Measurements from ENCODE around the gene SCN2B. TPM values are rescaled to one million over a fixed set of nuclear protein-coding genes. Genes with fewer than 3 reads are reported as not detected.

SCN2B gene
- total and polyA plus RNA-seq, 2 experiments from 2014 or later: 0.87 to 1.5 TPM

DNA sequence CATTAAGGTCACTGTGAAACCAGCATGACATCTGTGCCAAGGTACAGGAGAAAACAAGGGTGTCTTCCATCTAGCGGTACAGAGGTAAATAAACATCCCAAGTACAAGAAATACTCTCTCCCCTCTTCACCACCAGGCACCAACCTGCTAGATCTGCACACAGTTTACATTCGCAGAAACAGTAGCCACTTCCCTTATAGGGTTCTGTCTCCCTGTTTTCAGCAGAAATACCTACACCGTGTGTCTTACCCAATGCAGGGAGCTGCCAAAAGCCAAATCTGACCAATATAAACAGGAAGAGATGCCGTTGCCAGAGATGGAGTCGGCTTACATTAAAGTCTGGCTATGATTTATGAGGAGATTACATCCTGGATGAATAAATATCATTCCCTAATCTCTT is 25.0 kb downstream of the SCN2B start:
- H3K9me3 ChIP-seq (ENCODE audit: low read depth): no peaks in the 10 kb centered on the region
- no peaks in the 10 kb centered on the region for H3K36me3 ChIP-seq
- DNase-seq (ENCODE audit: low read depth in 1 of 2, low spot score in 1 of 2): no peak
- H3K4me3 ChIP-seq: no peak overlapping the region
- H3K4me1 ChIP-seq (ENCODE audit: low read depth): no peaks in the 10 kb centered on the region
- TF ChIP-seq, protein P1, sequence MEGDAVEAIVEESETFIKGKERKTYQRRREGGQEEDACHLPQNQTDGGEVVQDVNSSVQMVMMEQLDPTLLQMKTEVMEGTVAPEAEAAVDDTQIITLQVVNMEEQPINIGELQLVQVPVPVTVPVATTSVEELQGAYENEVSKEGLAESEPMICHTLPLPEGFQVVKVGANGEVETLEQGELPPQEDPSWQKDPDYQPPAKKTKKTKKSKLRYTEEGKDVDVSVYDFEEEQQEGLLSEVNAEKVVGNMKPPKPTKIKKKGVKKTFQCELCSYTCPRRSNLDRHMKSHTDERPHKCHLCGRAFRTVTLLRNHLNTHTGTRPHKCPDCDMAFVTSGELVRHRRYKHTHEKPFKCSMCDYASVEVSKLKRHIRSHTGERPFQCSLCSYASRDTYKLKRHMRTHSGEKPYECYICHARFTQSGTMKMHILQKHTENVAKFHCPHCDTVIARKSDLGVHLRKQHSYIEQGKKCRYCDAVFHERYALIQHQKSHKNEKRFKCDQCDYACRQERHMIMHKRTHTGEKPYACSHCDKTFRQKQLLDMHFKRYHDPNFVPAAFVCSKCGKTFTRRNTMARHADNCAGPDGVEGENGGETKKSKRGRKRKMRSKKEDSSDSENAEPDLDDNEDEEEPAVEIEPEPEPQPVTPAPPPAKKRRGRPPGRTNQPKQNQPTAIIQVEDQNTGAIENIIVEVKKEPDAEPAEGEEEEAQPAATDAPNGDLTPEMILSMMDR (IDR thresholded peaks at IDR 0.05; ENCODE audit: low read depth, low read length): no peak
- peaks cover 92% of the 10 kb centered on the region for H3K27me3 ChIP-seq
- no peak overlapping the region for H3K27ac ChIP-seq

DNA sequence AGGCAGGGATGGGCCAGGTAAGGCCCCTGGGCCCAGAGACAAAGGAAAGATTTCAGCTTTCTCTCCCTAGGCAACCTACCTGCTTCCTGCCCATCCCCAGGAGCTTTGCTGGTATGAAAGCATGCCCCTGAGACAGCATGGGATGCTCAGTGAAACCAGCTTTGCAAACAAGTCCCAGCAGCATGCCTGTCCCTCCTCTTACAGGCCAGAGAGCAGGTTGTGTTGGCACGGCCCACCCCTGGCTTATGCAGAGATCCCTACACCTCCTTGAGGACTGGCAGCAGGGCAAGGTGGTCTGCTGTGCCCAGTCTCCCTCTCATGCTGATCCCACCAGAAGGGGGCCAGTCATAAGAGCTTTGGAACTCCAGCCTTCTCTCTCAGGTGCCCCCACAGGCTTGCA is 26.9 kb downstream of the SCN2B start:
- Histone ChIP-seq H3K27me3 (peaks cover 88% of the 10 kb centered on the region), H3K9me3 (ENCODE audit: low read depth) (no peaks in the 10 kb centered on the region), H3K36me3 (no peaks in the 10 kb centered on the region), H3K27ac (no peak overlapping the region), H3K4me1 (ENCODE audit: low read depth) (no peaks in the 10 kb centered on the region), H3K4me3 (no peak overlapping the region)
- no peak for DNase-seq (ENCODE audit: low read depth in 1 of 2, low spot score in 1 of 2)
- TF ChIP-seq, protein P1 (IDR thresholded peaks at IDR 0.05; ENCODE audit: low read depth, low read length): no peak

DNA sequence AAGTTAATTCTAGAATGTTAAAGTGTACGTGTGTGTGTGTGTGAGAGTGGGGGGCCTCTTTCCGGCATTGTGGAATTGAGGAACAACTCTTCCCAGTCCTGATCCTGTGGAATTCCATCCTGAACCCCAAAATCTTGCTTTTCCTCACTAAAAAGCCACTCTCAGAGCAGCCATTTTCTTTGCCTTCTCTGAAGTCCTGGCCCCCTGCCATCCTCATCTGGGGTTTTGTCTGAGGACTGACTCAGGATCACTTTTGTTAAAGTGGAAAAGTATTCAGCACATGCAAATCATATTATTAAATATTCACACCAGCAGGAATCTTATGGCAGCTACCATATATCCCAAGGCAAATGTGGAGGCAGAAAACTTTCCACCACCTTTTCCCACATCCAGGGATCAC is 27.6 kb downstream of the SCN2B start:
- no peak for DNase-seq (ENCODE audit: low read depth in 1 of 2, low spot score in 1 of 2)
- Histone ChIP-seq H3K36me3 (no peaks in the 10 kb centered on the region), H3K27ac (no peak overlapping the region), H3K27me3 (peaks cover 88% of the 10 kb centered on the region), H3K4me1 (ENCODE audit: low read depth) (no peaks in the 10 kb centered on the region), H3K9me3 (ENCODE audit: low read depth) (no peaks in the 10 kb centered on the region), H3K4me3 (no peak overlapping the region)
- TF ChIP-seq, protein P1 (IDR thresholded peaks at IDR 0.05; ENCODE audit: low read depth, low read length): no peak

DNA sequence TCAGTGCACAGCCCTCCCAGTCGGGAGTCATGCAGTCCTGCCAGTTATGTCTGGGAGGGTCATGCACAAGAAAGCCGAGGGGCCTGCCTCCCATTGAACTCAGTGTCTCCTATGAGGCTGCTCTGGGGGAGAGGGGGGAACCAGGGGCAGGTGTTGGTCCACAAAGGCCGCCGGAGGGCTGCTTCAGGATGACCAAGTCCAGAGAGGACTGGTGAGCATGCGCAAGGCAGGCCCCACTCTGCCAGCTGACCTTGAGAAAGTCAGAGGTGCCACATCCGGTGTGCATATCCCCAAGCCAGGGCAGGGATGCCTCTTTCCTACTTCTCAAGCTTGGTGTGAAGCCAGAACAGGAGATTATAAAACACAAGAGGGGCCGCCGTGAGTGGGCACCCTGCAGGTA is 28.2 kb downstream of the SCN2B start:
- H3K27me3 ChIP-seq: peaks cover 88% of the 10 kb centered on the region
- H3K4me1 ChIP-seq (ENCODE audit: low read depth): no peaks in the 10 kb centered on the region
- no peaks in the 10 kb centered on the region for H3K36me3 ChIP-seq
- TF ChIP-seq, protein P1 (IDR thresholded peaks at IDR 0.05; ENCODE audit: low read depth, low read length): no peak
- H3K9me3 ChIP-seq (ENCODE audit: low read depth): no peaks in the 10 kb centered on the region
- H3K27ac ChIP-seq: no peak overlapping the region
- no peak for DNase-seq (ENCODE audit: low read depth in 1 of 2, low spot score in 1 of 2)
- no peak overlapping the region for H3K4me3 ChIP-seq

DNA sequence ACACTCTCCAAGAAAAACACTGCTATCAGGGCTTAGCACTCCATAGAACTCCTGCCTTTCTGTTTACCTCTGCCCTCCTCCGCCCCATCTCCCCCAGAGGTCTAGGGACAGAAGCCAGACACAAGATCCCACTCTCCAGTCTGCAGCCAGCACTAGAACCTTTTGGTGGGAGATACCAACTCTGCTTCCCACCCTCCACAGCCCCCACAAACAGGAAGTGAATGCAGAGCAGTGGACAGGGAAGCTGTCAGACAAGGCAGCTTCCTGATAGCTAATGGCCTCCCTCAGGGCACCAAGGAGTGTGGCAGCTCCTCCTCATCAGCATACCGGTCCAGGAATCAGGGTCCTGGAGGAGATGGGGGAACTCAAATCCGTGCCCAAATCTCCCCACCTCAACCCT is 28.9 kb downstream of the SCN2B start:
- no peak overlapping the region for H3K4me3 ChIP-seq
- no peak overlapping the region for H3K27ac ChIP-seq
- DNase-seq (ENCODE audit: low read depth in 1 of 2, low spot score in 1 of 2): no peak
- H3K36me3 ChIP-seq: no peaks in the 10 kb centered on the region
- H3K4me1 ChIP-seq (ENCODE audit: low read depth): no peaks in the 10 kb centered on the region
- H3K9me3 ChIP-seq (ENCODE audit: low read depth): no peaks in the 10 kb centered on the region
- peaks cover 88% of the 10 kb centered on the region for H3K27me3 ChIP-seq
- TF ChIP-seq, protein P1 (IDR thresholded peaks at IDR 0.05; ENCODE audit: low read depth, low read length): no peak

DNA sequence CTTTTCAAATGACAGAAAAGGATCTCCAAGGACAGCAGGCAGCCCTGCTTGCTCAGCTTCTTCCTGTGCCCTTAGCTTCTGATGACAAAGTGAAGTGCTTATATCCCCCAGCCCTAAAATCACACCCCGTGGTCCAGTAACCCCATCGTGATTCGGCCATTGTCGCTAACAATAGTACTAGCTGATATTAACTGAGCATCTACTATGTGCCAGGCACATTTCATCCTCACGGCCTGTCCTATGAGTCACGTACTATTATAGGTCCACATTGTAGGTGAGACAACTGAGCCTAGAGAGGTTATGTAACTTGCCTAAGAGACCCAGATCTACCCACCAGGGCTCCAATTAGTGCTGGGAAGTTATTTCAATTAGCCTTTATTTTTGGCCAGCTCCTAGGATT is 29.9 kb downstream of the SCN2B start:
- no peaks in the 10 kb centered on the region for H3K9me3 ChIP-seq (ENCODE audit: low read depth)
- no peaks in the 10 kb centered on the region for H3K4me1 ChIP-seq (ENCODE audit: low read depth)
- no peaks in the 10 kb centered on the region for H3K36me3 ChIP-seq
- TF ChIP-seq, protein P1 (IDR thresholded peaks at IDR 0.05; ENCODE audit: low read depth, low read length): no peak
- peaks cover 85% of the 10 kb centered on the region for H3K27me3 ChIP-seq
- no peak overlapping the region for H3K4me3 ChIP-seq
- no peak overlapping the region for H3K27ac ChIP-seq
- no peak for DNase-seq (ENCODE audit: low read depth in 1 of 2, low spot score in 1 of 2)

Measured in cardiac muscle cell (in vitro differentiated cells and primary cell).